Stimulated activated CD4-positive, alpha-beta T cell treated with anti-CD3 and anti-CD28 coated beads, Interleukin-2, amount 100 ng/mL, for 4 hours (primary cell): ENCODE results near the gene IMPDH1.

Source experiments
- DNase-seq: peaks from one replicate; pipeline ENCODE4 v3.0.0-alpha.2; 2020; ENCODE audit warnings: low read depth

The IMPDH1 gene

GRCh38 chr7:128387216-128388144, 22.3 kb downstream of the IMPDH1 start:
- DNase-seq = peak; percentile 50

- no peak for DNase-seq
Observed at GRCh38 chr7:128385988-128386925, 23.5 kb downstream of the IMPDH1 start.

GRCh38 chr7:128384726-128385125, 25.1 kb downstream of the IMPDH1 start:
- no peak for DNase-seq

- no peak for DNase-seq
Observed at GRCh38 chr7:128383776-128384175, 26.0 kb downstream of the IMPDH1 start.

GRCh38 chr7:128381161-128381821, 28.5 kb downstream of the IMPDH1 start:
- DNase-seq = no peak

- no peak for DNase-seq
Observed at GRCh38 chr7:128380483-128381106, 29.2 kb downstream of the IMPDH1 start.

- DNase-seq = no peak
Observed at GRCh38 chr7:128379900-128380479, 29.8 kb downstream of the IMPDH1 start.

GRCh38 chr7:128378637-128379036, 31.1 kb downstream of the IMPDH1 start:
- DNase-seq = no peak

- no peak for DNase-seq
Observed at GRCh38 chr7:128376077-128376476, 33.7 kb downstream of the IMPDH1 start.

GRCh38 chr7:128374041-128374440, 35.7 kb downstream of the IMPDH1 start:
- DNase-seq = no peak

- no peak for DNase-seq
Observed at GRCh38 chr7:128373606-128374005, 36.2 kb downstream of the IMPDH1 start.

- no peak for DNase-seq
Observed at GRCh38 chr7:128370491-128370890, 39.3 kb downstream of the IMPDH1 start.

- DNase-seq = no peak
Observed at GRCh38 chr7:128366986-128367385, 42.8 kb downstream of the IMPDH1 start.

GRCh38 chr7:128366300-128366699, 43.5 kb downstream of the IMPDH1 start:
- DNase-seq = no peak

- DNase-seq = no peak
Observed at GRCh38 chr7:128365432-128365831, 44.4 kb downstream of the IMPDH1 start.

GRCh38 chr7:128364166-128364870, 45.5 kb downstream of the IMPDH1 start:
- no peak for DNase-seq

GRCh38 chr7:128363261-128363721, 46.5 kb downstream of the IMPDH1 start:
- no peak for DNase-seq

- no peak for DNase-seq
Observed at GRCh38 chr7:128362670-128363069, 47.1 kb downstream of the IMPDH1 start.

- peak; percentile 44 for DNase-seq
Observed at GRCh38 chr7:128361411-128362379, 48.1 kb downstream of the IMPDH1 start, which contains the start of gene PRRT4. PRRT4 (minus strand) TSS chr7:128361690.
